Stimulated activated CD4-positive, alpha-beta T cell treated with anti-CD3 and anti-CD28 coated beads, Interleukin-12 subunit alpha, Interleukin-12 subunit beta, amount 100 ng/mL, for 4 hours (primary cell): ENCODE measurements around the gene SLC25A25.
"Not testable (repeated sequence)": the region's sequence is repeated elsewhere in the genome, so short reads cannot be mapped to it uniquely, and the experiment has no call there.

ENCODE experiments used
- DNase-seq: peaks from one replicate; pipeline ENCODE4 v3.0.0-alpha.2; 2020

Gene SLC25A25

GRCh38 chr9:128067645-128068385 lies at the start of gene SLC25A25:
Gene SLC25A25 (plus strand): TSS chr9:128068232. CDS start chr9:128068320, 88 bp downstream.
- DNase-seq = peak; percentile 100

- no peak for DNase-seq
Measured at GRCh38 chr9:128020692-128021091, 47.3 kb upstream of the SLC25A25 start.

GRCh38 chr9:128021098-128021497 lies 46.9 kb upstream of the SLC25A25 start:
- DNase-seq = no peak

- DNase-seq = no peak
Measured at GRCh38 chr9:128022886-128023285, 45.1 kb upstream of the SLC25A25 start.

- DNase-seq = not testable (repeated sequence)
Measured at GRCh38 chr9:128023671-128024070, 44.4 kb upstream of the SLC25A25 start.

GRCh38 chr9:128024761-128025308 lies 43.2 kb upstream of the SLC25A25 start:
- no peak for DNase-seq

GRCh38 chr9:128025736-128026135 lies 42.3 kb upstream of the SLC25A25 start:
- DNase-seq = no peak

GRCh38 chr9:128026255-128026772 lies 41.7 kb upstream of the SLC25A25 start:
- DNase-seq = peak; percentile 50

- no peak for DNase-seq
Measured at GRCh38 chr9:128026773-128027541, 41.1 kb upstream of the SLC25A25 start.

- no peak for DNase-seq
Measured at GRCh38 chr9:128027705-128028104, 40.3 kb upstream of the SLC25A25 start.

- DNase-seq = no peak
Measured at GRCh38 chr9:128033609-128034008, 34.4 kb upstream of the SLC25A25 start.

GRCh38 chr9:128034821-128035652 lies 33.0 kb upstream of the SLC25A25 start:
- peak; percentile 43 for DNase-seq

- not testable (repeated sequence) for DNase-seq
Measured at GRCh38 chr9:128036522-128036921, 31.5 kb upstream of the SLC25A25 start.

GRCh38 chr9:128040783-128041182 lies 27.2 kb upstream of the SLC25A25 start:
- DNase-seq = not testable (repeated sequence)

GRCh38 chr9:128042043-128042442 lies 26.0 kb upstream of the SLC25A25 start:
- no peak for DNase-seq

- no peak for DNase-seq
Measured at GRCh38 chr9:128043467-128043868, 24.6 kb upstream of the SLC25A25 start.

GRCh38 chr9:128045409-128045808 lies 22.6 kb upstream of the SLC25A25 start:
- not testable (repeated sequence) for DNase-seq

- DNase-seq = no peak
Measured at GRCh38 chr9:128045831-128046230, 22.2 kb upstream of the SLC25A25 start.

GRCh38 chr9:128047231-128047630 lies 20.8 kb upstream of the SLC25A25 start:
- no peak for DNase-seq

GRCh38 chr9:128048663-128049062 lies 19.4 kb upstream of the SLC25A25 start:
- no peak for DNase-seq

GRCh38 chr9:128049843-128050242 lies 18.2 kb upstream of the SLC25A25 start:
- DNase-seq = no peak

GRCh38 chr9:128051932-128052709 lies 15.9 kb upstream of the SLC25A25 start:
- no peak for DNase-seq
